Keratinocyte (primary cell): ENCODE results near the gene TMEM248. TPM values are rescaled to one million over a fixed set of nuclear protein-coding genes. Genes with fewer than 3 reads are reported as not detected.

Source experiments
- DNase-seq: peaks from one replicate; pipeline ENCODE4 v3.0.0-alpha.2; 2011; ENCODE audit warnings: low read depth, missing footprints, low spot score
- FAIRE-seq: peaks from 2 replicates; lab custom pipeline; 2011; peaks lifted over from hg19 to GRCh38; lab: Jason Lieb, UNC
- H2AFZ ChIP-seq: 2 replicates; pipeline ENCODE4 v1.6.0; 2012; ENCODE audit warnings: low read length, control low read depth, inconsistent platforms; ENCODE audit not compliant: control insufficient read depth
- H3K27ac ChIP-seq: 2 replicates; pipeline ENCODE4 v1.5.1; 2011; ENCODE audit warnings: low read length; ENCODE audit not compliant: control insufficient read depth, insufficient read depth
- H3K27me3 ChIP-seq: 3 replicates; pipeline ENCODE4 v1.6.0; 2011; ENCODE audit warnings: low read length; ENCODE audit not compliant: control insufficient read depth, insufficient read depth; ENCODE audit errors: extremely low read depth
- H3K36me3 ChIP-seq, 2 experiments: 2 replicates in 1 of 2; 3 replicates in 1 of 2; pipeline ENCODE4 v1.5.1; 2011; ENCODE audit warnings: low read length in 2 of 2, mild to moderate bottlenecking in 1 of 2; ENCODE audit not compliant: control insufficient read depth in 2 of 2, insufficient read depth in 2 of 2; ENCODE audit errors: extremely low read depth in 1 of 2
- H3K4me1 ChIP-seq: 3 replicates; pipeline ENCODE4 v1.5.1; 2011; ENCODE audit warnings: low read length; ENCODE audit not compliant: control insufficient read depth, insufficient read depth; ENCODE audit errors: extremely low read depth
- H3K4me2 ChIP-seq: 3 replicates; pipeline ENCODE4 v1.6.0; 2011; ENCODE audit warnings: low read depth, low read length; ENCODE audit not compliant: control insufficient read depth, insufficient read depth; ENCODE audit errors: extremely low read depth
- H3K4me3 ChIP-seq, 3 experiments: fragments of 200-600 bp in 1 of 3; sonication (generic) in 1 of 3; 2 replicates in 2 of 3; 3 replicates in 1 of 3; pipeline ENCODE4 v1.5.1; 2011 to 2016; ENCODE audit warnings: low read length in 3 of 3, mild to moderate bottlenecking in 3 of 3, control low read depth in 2 of 3, inconsistent platforms in 1 of 3, low read depth in 1 of 3, mixed read lengths in 1 of 3, mixed run types in 1 of 3, moderate library complexity in 1 of 3; ENCODE audit not compliant: control insufficient read depth in 2 of 3, insufficient read depth in 2 of 3; ENCODE audit errors: extremely low read depth in 1 of 3
- H3K79me2 ChIP-seq: 2 replicates; pipeline ENCODE4 v1.6.0; 2012; ENCODE audit warnings: low read length; ENCODE audit not compliant: control insufficient read depth, insufficient read depth
- H3K9ac ChIP-seq: 3 replicates; pipeline ENCODE4 v1.6.0; 2011; ENCODE audit warnings: low read length; ENCODE audit not compliant: control insufficient read depth, insufficient read depth; ENCODE audit errors: extremely low read depth
- H3K9me1 ChIP-seq: 3 replicates; pipeline ENCODE4 v1.6.0; 2011; ENCODE audit warnings: low read length; ENCODE audit not compliant: control insufficient read depth, insufficient read depth; ENCODE audit errors: extremely low read depth
- H3K9me3 ChIP-seq: 2 replicates; pipeline ENCODE4 v1.5.1; 2012; ENCODE audit warnings: low read depth, low read length; ENCODE audit not compliant: control insufficient read depth
- H4K20me1 ChIP-seq: 3 replicates; pipeline ENCODE4 v1.6.0; 2011; ENCODE audit warnings: low read length; ENCODE audit not compliant: control insufficient read depth, insufficient read depth; ENCODE audit errors: extremely low read depth
- CTCF ChIP-seq, 3 experiments: IDR thresholded peaks in 1 of 3; conservative IDR thresholded peaks in 1 of 3; optimal IDR thresholded peaks in 1 of 3; 2 replicates in 2 of 3; 3 replicates in 1 of 3; pipeline versions ENCODE3 to v1.5.1; 2011; ENCODE audit warnings: low read length in 3 of 3, mild to moderate bottlenecking in 3 of 3, moderate library complexity in 2 of 3, control low read depth in 1 of 3, inconsistent platforms in 1 of 3; ENCODE audit not compliant: insufficient read depth in 2 of 3; ENCODE audit errors: extremely low read depth in 1 of 3
- EZH2 ChIP-seq: IDR thresholded peaks from one replicate; pipeline ENCODE4 v1.6.1; 2012; ENCODE audit warnings: inconsistent platforms, mild to moderate bottlenecking, low read length, moderate library complexity
- dilution Hi-C: fragments of 300-500 bp; cut with MboI; formaldehyde crosslinking; loops from one replicate; pipeline ENCODE4 v1.7.0; 2020; ENCODE audit warnings: low sequenced_read_pairs; ENCODE audit not compliant: extremely low pct_ligation_motif_present
- polyA plus RNA-seq, 5 experiments: library from polyadenylated mRNA; depleted of rRNA in 3 of 5; stranded (reverse) in 3 of 5; stranded (forward) in 1 of 5; unstranded in 1 of 5; fragments of >200 nt; gene quantifications; 1 replicate in 1 of 5; 2 replicates in 3 of 5; 3 replicates in 1 of 5; pipeline versions ENCODE4 v1.2.1 to v1.2.3, GENCODE V29; 2011 to 2012; ENCODE audit warnings: missing spikeins in 2 of 5, low read depth in 1 of 5, low replicate concordance in 1 of 5

The TMEM248 gene
- polyA plus RNA-seq, 1 donor (not counting 4 experiments of a cell fraction or from before 2014, with no cell fraction given): 70.2 TPM

- peak overlapping the region; percentile 90 for H3K9ac ChIP-seq
- H3K9me3 ChIP-seq: no peaks in the 10 kb centered on the region
- no peaks in the 10 kb centered on the region for H3K27me3 ChIP-seq
- peak overlapping the region; percentile 79 for H3K27ac ChIP-seq
- H3K36me3 ChIP-seq: peaks cover 3 to 4% of the 10 kb centered on the region in 2 experiments
- peaks cover 43% of the 10 kb centered on the region for H3K79me2 ChIP-seq
- peak overlapping the region; percentile 80 to 87 (median 87) for H3K4me3 ChIP-seq
- H2AFZ ChIP-seq: peak overlapping the region; percentile 21
- no peak for FAIRE-seq
- dilution Hi-C loops: no loop called here
- TF ChIP-seq EZH2: no peak
- no peak for TF ChIP-seq CTCF (optimal IDR thresholded peaks at IDR 0.05 in 1 of 3, IDR thresholded peaks at IDR 0.05 in 1 of 3, conservative IDR thresholded peaks at IDR 0.05 in 1 of 3; ENCODE audit: extremely low read depth in 1 of 3, insufficient read depth in 2 of 3, low read length in 3 of 3)
- H3K4me2 ChIP-seq: peak overlapping the region; percentile 60
- H4K20me1 ChIP-seq: peaks cover 5% of the 10 kb centered on the region
- H3K4me1 ChIP-seq: peaks cover 15% of the 10 kb centered on the region
- H3K9me1 ChIP-seq: peaks cover 3% of the 10 kb centered on the region
- no peak for DNase-seq
Observed at GRCh38 chr7:66920256-66920655, 769 bp upstream of the TMEM248 start.

GRCh38 chr7:66921396-66921917 is 432 bp downstream of the TMEM248 start:
- Histone ChIP-seq H3K36me3 (peaks cover 3 to 4% of the 10 kb centered on the region in 2 experiments), H3K4me3 (peak overlapping the region; percentile 80 to 87 (median 87)), H2AFZ (no peak overlapping the region), H3K27ac (peak overlapping the region; percentile 79), H3K4me1 (peaks cover 15% of the 10 kb centered on the region), H3K79me2 (peaks cover 55% of the 10 kb centered on the region), H3K27me3 (no peaks in the 10 kb centered on the region), H3K9me3 (no peaks in the 10 kb centered on the region), H4K20me1 (peaks cover 5% of the 10 kb centered on the region), H3K9ac (peak overlapping the region; percentile 90), H3K4me2 (peak overlapping the region; percentile 100), H3K9me1 (peaks cover 3% of the 10 kb centered on the region)
- dilution Hi-C loops: no loop called here
- TF ChIP-seq EZH2 (no peak), CTCF (optimal IDR thresholded peaks at IDR 0.05 in 1 of 3, IDR thresholded peaks at IDR 0.05 in 1 of 3, conservative IDR thresholded peaks at IDR 0.05 in 1 of 3; ENCODE audit: extremely low read depth in 1 of 3, insufficient read depth in 2 of 3, low read length in 3 of 3) (no peak)
- FAIRE-seq (no peak), DNase-seq (no peak)
